ENCODE measurements around the gene CAMSAP2. TPM values are rescaled to one million over a fixed set of nuclear protein-coding genes. Genes with fewer than 3 reads are reported as not detected.

The CAMSAP2 gene
- total RNA-seq, 1 donor from 2014 or later = 49.4 TPM

- peaks cover 8% of the 10 kb centered on the region for H3K9me3 Mint-ChIP-seq (ENCODE audit: unreplicated experiment)
- H3K4me1 Mint-ChIP-seq (ENCODE audit: low read depth, unreplicated experiment) = peaks cover 14% of the 10 kb centered on the region
- Histone ChIP-seq H3K9ac (ENCODE audit: low read length) (no peak overlapping the region), H4K20me1 (ENCODE audit: insufficient read depth, low read length) (peaks cover 12% of the 10 kb centered on the region), H3K27ac (ENCODE audit: low read depth, low read length) (no peak overlapping the region), H2AFZ (ENCODE audit: low read depth, low read length) (no peak overlapping the region), H3K79me2 (ENCODE audit: insufficient read depth, low read length) (peaks cover 20% of the 10 kb centered on the region), H3K9me3 (ENCODE audit: insufficient read depth, low read depth, low read length) (no peaks in the 10 kb centered on the region), H3K27me3 (ENCODE audit: insufficient read depth, low read length) (no peaks in the 10 kb centered on the region), H3K4me1 (ENCODE audit: insufficient read depth, low read length) (peaks cover 12% of the 10 kb centered on the region), H3K36me3 (ENCODE audit: insufficient read depth, low read length) (no peaks in the 10 kb centered on the region), H3K4me3 (ENCODE audit: insufficient read depth, low read depth, low read length) (no peak overlapping the region), H3K4me2 (ENCODE audit: low read length) (no peak overlapping the region)
- H3K4me3 Mint-ChIP-seq (ENCODE audit: unreplicated experiment) = no peak overlapping the region
- no peak for DNase-seq (ENCODE audit: low read depth)
- peaks cover 8% of the 10 kb centered on the region for H3K36me3 Mint-ChIP-seq (ENCODE audit: low read depth, unreplicated experiment)
- FAIRE-seq = no peak
- TF ChIP-seq CTCF (IDR thresholded peaks at IDR 0.05; ENCODE audit: insufficient read depth, low read depth, low read length) (no peak), EZH2 (IDR thresholded peaks at IDR 0.05; ENCODE audit: insufficient read depth, low read length) (no peak)
- H3K27me3 Mint-ChIP-seq (ENCODE audit: low read depth, unreplicated experiment) = no peaks in the 10 kb centered on the region
- H3K27ac Mint-ChIP-seq (ENCODE audit: unreplicated experiment) = no peak overlapping the region
Measured at GRCh38 chr1:200836213-200836612, 97.5 kb downstream of the CAMSAP2 start.

DNA sequence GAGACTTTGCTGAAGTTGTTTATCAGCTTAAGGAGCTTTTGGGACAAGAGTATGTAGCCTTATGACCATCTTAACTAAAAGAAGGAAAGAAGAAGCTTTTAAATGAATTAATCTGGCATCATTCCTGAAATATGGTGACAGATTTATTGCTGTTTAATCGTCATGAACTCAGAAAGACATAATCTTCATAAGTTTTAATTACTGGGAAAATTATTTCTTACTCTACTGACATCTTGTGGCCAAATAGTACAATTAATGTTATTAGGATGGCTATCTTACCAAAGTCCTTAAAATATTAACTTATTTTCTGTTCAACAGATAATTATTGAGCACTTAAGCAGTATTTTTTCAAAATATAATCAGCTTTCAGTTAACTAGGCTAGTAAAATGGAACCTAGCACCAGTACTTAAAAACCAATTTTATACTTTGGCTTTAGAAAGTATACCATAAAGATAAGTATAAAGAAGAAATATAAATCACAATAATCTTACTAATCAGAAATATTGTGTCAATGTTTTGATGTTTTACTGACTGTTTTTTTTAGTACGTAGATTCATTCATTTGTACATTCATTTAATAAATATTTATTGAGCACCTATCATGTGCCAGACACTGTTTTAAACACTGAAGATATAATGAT lies 99.4 kb downstream of the CAMSAP2 start:
- H3K4me1 ChIP-seq (ENCODE audit: insufficient read depth, low read length) = peaks cover 12% of the 10 kb centered on the region
- peak overlapping the region; percentile 42 for H3K4me2 ChIP-seq (ENCODE audit: low read length)
- Mint-ChIP-seq H3K9me3 (ENCODE audit: unreplicated experiment) (peaks cover 8% of the 10 kb centered on the region), H3K27ac (ENCODE audit: unreplicated experiment) (peak overlapping the region; percentile 50), H3K27me3 (ENCODE audit: low read depth, unreplicated experiment) (no peaks in the 10 kb centered on the region), H3K4me1 (ENCODE audit: low read depth, unreplicated experiment) (peaks cover 16% of the 10 kb centered on the region), H3K36me3 (ENCODE audit: low read depth, unreplicated experiment) (peaks cover 13% of the 10 kb centered on the region), H3K4me3 (ENCODE audit: unreplicated experiment) (no peak overlapping the region)
- H4K20me1 ChIP-seq (ENCODE audit: insufficient read depth, low read length) = peaks cover 12% of the 10 kb centered on the region
- H3K79me2 ChIP-seq (ENCODE audit: insufficient read depth, low read length) = peaks cover 20% of the 10 kb centered on the region
- H3K4me3 ChIP-seq (ENCODE audit: insufficient read depth, low read depth, low read length) = no peak overlapping the region
- H3K36me3 ChIP-seq (ENCODE audit: insufficient read depth, low read length) = no peaks in the 10 kb centered on the region
- FAIRE-seq (no peak), DNase-seq (ENCODE audit: low read depth) (peak; percentile 10)
- H3K27me3 ChIP-seq (ENCODE audit: insufficient read depth, low read length) = no peaks in the 10 kb centered on the region
- no peaks in the 10 kb centered on the region for H3K9me3 ChIP-seq (ENCODE audit: insufficient read depth, low read depth, low read length)
- peak overlapping the region; percentile 11 for H3K27ac ChIP-seq (ENCODE audit: low read depth, low read length)
- TF ChIP-seq CTCF (IDR thresholded peaks at IDR 0.05; ENCODE audit: insufficient read depth, low read depth, low read length) (peak; percentile 27), EZH2 (IDR thresholded peaks at IDR 0.05; ENCODE audit: insufficient read depth, low read length) (no peak)
- no peak overlapping the region for H3K9ac ChIP-seq (ENCODE audit: low read length)
- H2AFZ ChIP-seq (ENCODE audit: low read depth, low read length) = no peak overlapping the region
